OCI-LY3 (cell line): Measurements from ENCODE around the gene TBC1D8B.
"Not testable (repeated sequence)": the region's sequence is repeated elsewhere in the genome, so short reads cannot be mapped to it uniquely, and the experiment has no call there.

Source experiments
- H2AFZ ChIP-seq: fragments of 200-600, 300-600 bp; shearing (Covaris generic); 2 replicates; pipeline ENCODE4 v1.6.0; 2014; ENCODE audit warnings: antibody characterized with exemption, low read depth, low read length
- H3K27ac ChIP-seq: fragments of 200-600, 300-600 bp; sonication (generic); 2 replicates; pipeline ENCODE4 v1.5.1; 2014; ENCODE audit warnings: mild to moderate bottlenecking, low read length, moderate library complexity, mixed read lengths
- H3K27me3 ChIP-seq: fragments of 200-600, 300-600 bp; sonication (generic); 2 replicates; pipeline ENCODE4 v1.6.1; 2014; ENCODE audit warnings: low read depth, low read length, mixed read lengths
- H3K36me3 ChIP-seq: fragments of 200-600, 300-600 bp; sonication (generic); replicated peaks from 2 replicates; pipeline ENCODE3; 2014; ENCODE audit warnings: low read depth, low read length, mixed read lengths
- H3K4me1 ChIP-seq: fragments of 300-600, 200-600 bp; sonication (generic); 2 replicates; pipeline ENCODE4 v1.6.1; 2014; ENCODE audit warnings: low read length, mixed read lengths
- H3K4me2 ChIP-seq: fragments of 200-600, 300-600 bp; sonication (generic); 2 replicates; pipeline ENCODE4 v1.6.1; 2014; ENCODE audit warnings: low read length, mixed read lengths
- H3K4me3 ChIP-seq: fragments of 300-600, 200-600 bp; sonication (generic); 2 replicates; pipeline ENCODE4 v1.5.1; 2014; ENCODE audit warnings: antibody characterized with exemption, mild to moderate bottlenecking, low read length, moderate library complexity
- H3K79me2 ChIP-seq: fragments of 300-600, 200-600 bp; shearing (Covaris generic); 2 replicates; pipeline ENCODE4 v1.6.1; 2014; ENCODE audit warnings: mild to moderate bottlenecking, low read length, mixed read lengths
- H3K9ac ChIP-seq: fragments of 300-600, 200-600 bp; shearing (Covaris generic); 2 replicates; pipeline ENCODE4 v1.6.0; 2014; ENCODE audit warnings: mild to moderate bottlenecking, low read length, moderate library complexity
- H3K9me3 ChIP-seq: fragments of 200-600, 300-600 bp; shearing (Covaris generic); 2 replicates; pipeline ENCODE4 v1.6.1; 2014; ENCODE audit warnings: low read length, mixed read lengths; ENCODE audit not compliant: insufficient read depth
- H4K20me1 ChIP-seq: fragments of 200-600, 300-600 bp; sonication (generic); 2 replicates; pipeline ENCODE4 v1.6.1; 2016; ENCODE audit warnings: low read length, mixed read lengths; ENCODE audit not compliant: insufficient read depth
- CTCF ChIP-seq: fragments of 200-600, 300-600 bp; sonication (generic); IDR thresholded peaks from 2 replicates; pipeline ENCODE4 v1.5.1; 2014; ENCODE audit warnings: antibody characterized with exemption, low read length, low read depth
- EZH2phosphoT487 ChIP-seq: fragments of 200-600 bp; shearing (Covaris generic); IDR thresholded peaks from 2 replicates; pipeline ENCODE4 v1.6.1; 2018; ENCODE audit warnings: antibody characterized with exemption, mixed run types, low read depth

The TBC1D8B gene

GRCh38 chrX:106811131-106811910, 8.8 kb downstream of the TBC1D8B start:
- Histone ChIP-seq H3K36me3 (no peaks in the 10 kb centered on the region), H3K4me1 (no peaks in the 10 kb centered on the region), H3K27me3 (no peaks in the 10 kb centered on the region), H3K27ac (no peak overlapping the region), H3K79me2 (no peaks in the 10 kb centered on the region), H3K9me3 (no peaks in the 10 kb centered on the region), H4K20me1 (no peaks in the 10 kb centered on the region), H3K9ac (no peak overlapping the region), H3K4me2 (no peak overlapping the region), H3K4me3 (no peak overlapping the region), H2AFZ (no peak overlapping the region)
- no peak for TF ChIP-seq CTCF
- no peak for TF ChIP-seq EZH2phosphoT487

GRCh38 chrX:106812930-106813329, 10.5 kb downstream of the TBC1D8B start:
- H3K4me3 ChIP-seq, H3K4me1 ChIP-seq, H3K9me3 ChIP-seq, H3K27ac ChIP-seq, H3K9ac ChIP-seq, H2AFZ ChIP-seq, H3K27me3 ChIP-seq, H3K79me2 ChIP-seq, H4K20me1 ChIP-seq, H3K36me3 ChIP-seq, H3K4me2 ChIP-seq: not testable (repeated sequence)

GRCh38 chrX:106814093-106814492, 11.6 kb downstream of the TBC1D8B start:
- H3K27ac ChIP-seq, H3K36me3 ChIP-seq, H3K9me3 ChIP-seq: not testable (repeated sequence)

GRCh38 chrX:106862972-106863688, 60.7 kb downstream of the TBC1D8B start:
- TF ChIP-seq EZH2phosphoT487 (no peak), CTCF (peak; percentile 54)

More at GRCh38 chrX:106814093-106814492, 11.6 kb downstream of the TBC1D8B start:
- H3K27me3 ChIP-seq, H3K9ac ChIP-seq, H2AFZ ChIP-seq, H3K4me1 ChIP-seq, H3K79me2 ChIP-seq, H3K4me3 ChIP-seq, H4K20me1 ChIP-seq, H3K4me2 ChIP-seq: not testable (repeated sequence)

GRCh38 chrX:106863697-106864096, 61.2 kb downstream of the TBC1D8B start:
- Histone ChIP-seq H2AFZ (no peak overlapping the region), H3K4me1 (no peaks in the 10 kb centered on the region), H3K9ac (no peak overlapping the region), H4K20me1 (no peaks in the 10 kb centered on the region), H3K27ac (no peak overlapping the region), H3K79me2 (no peaks in the 10 kb centered on the region), H3K36me3 (no peaks in the 10 kb centered on the region), H3K9me3 (no peaks in the 10 kb centered on the region), H3K27me3 (no peaks in the 10 kb centered on the region), H3K4me3 (no peak overlapping the region), H3K4me2 (no peak overlapping the region)
- TF ChIP-seq EZH2phosphoT487 (no peak), CTCF (no peak)

More at GRCh38 chrX:106862972-106863688, 60.7 kb downstream of the TBC1D8B start:
- Histone ChIP-seq H3K9me3 (no peaks in the 10 kb centered on the region), H3K27ac (no peak overlapping the region), H3K4me1 (no peaks in the 10 kb centered on the region), H3K36me3 (no peaks in the 10 kb centered on the region), H4K20me1 (no peaks in the 10 kb centered on the region), H3K27me3 (no peaks in the 10 kb centered on the region), H2AFZ (no peak overlapping the region), H3K4me3 (no peak overlapping the region), H3K4me2 (no peak overlapping the region), H3K9ac (no peak overlapping the region), H3K79me2 (no peaks in the 10 kb centered on the region)

GRCh38 chrX:106872796-106873195, 70.3 kb downstream of the TBC1D8B start:
- not testable (repeated sequence) for H3K79me2 ChIP-seq, H3K27ac ChIP-seq, H3K4me2 ChIP-seq, H2AFZ ChIP-seq, H3K36me3 ChIP-seq, H3K4me1 ChIP-seq, H3K9me3 ChIP-seq, H4K20me1 ChIP-seq, H3K9ac ChIP-seq, H3K4me3 ChIP-seq, H3K27me3 ChIP-seq
